HG03469 (cell line): ENCODE results near the gene BMP5.
"Not testable (repeated sequence)": the region's sequence is repeated elsewhere in the genome, so short reads cannot be mapped to it uniquely, and the experiment has no call there.

Source experiments
- ATAC-seq: cut with Tn5 transposase; IDR thresholded peaks from one replicate; pipeline ENCODE4 v1.9.1; 2021; ENCODE audit warnings: mild to moderate bottlenecking, moderate library complexity, moderate number of reproducible peaks; ENCODE audit not compliant: unreplicated experiment

Gene BMP5

DNA sequence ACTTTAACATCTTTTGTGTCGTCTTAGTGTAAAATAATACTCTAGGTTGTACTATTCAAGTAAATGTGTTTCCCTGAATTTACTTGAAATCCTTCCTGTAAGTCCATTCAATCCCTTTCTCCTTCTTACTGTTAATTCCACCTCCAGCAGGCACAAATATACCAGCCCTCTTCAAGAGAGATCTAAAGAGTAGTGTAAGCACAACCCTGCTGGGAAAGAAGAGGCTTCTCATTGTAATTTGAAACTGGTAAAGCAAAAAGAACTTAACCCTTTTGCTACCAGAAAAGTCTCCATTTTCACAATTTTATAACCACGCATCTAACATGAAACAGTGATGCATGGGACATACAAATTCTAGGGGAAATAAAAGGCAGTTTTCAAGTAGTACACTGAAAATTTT lies at the start of gene BMP5:
BMP5 (minus strand) TSS at position 191 of the 400 bp plus-strand sequence. CDS start 725 bp downstream, outside the sequence.
- ATAC-seq, result no peak

DNA sequence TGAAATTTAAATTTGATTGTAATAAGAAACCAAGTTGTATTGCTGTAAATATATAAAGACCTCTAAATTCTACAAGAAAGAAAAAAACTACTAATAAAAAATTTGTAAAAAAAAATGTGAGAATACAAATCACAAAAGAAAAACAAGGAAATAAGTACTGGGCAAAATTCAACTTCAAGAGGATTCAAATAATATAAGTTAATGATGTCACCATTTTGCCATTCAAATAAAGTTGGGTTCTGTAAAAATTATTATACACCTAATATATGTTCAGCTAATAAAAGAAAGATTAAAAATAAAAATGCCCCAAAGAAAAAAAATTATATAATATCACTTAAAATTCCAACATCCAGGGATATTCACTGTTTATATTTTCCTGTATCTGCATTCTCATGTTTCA lies 47.0 kb upstream of the BMP5 start:
- ATAC-seq, result no peak

DNA sequence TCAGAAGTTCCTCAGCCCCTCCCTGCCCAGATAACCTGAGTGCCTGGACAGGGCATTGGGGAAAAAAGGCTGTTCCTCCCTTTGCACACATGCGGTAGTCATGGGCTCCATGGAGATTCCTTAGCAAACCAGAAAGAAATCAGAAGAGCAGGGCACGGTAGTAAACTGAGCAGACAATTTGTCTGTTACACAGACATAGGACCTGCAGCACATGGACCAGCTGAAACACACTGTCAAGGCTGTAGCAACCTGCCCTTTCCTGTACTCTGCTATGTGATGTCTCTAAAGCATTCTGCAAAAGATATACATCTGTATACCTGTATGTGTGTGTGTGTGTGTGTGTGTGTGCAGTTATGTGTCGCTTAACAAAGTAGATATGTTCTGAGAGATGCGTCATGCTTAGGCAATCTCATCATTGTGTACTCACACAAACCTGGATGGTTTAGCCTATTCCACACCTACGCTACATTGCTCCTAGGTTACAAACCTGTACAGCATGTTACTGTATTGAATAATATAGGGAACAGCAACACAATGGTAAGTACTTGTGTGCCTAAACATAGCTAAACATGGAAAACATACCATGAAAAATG lies 44.4 kb upstream of the BMP5 start:
- no peak for ATAC-seq

DNA sequence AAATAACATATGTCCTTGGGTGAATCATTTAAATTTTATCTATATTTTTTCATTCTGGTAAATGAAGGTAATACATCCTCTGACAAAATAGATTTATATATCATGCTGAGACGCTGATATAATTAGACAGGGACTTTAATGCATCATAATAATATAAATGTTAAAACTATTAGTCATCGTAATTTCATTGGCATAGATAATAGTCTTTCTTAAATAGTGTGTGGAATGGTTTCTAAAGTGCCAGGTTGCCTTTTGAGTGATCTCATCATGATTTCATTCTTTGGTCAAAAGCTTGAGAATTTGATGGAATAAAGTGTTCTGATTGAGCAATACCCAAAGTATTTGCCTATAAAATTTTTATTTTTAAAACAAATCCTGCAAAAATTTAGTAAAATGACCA lies 43.2 kb upstream of the BMP5 start:
- no peak for ATAC-seq

DNA sequence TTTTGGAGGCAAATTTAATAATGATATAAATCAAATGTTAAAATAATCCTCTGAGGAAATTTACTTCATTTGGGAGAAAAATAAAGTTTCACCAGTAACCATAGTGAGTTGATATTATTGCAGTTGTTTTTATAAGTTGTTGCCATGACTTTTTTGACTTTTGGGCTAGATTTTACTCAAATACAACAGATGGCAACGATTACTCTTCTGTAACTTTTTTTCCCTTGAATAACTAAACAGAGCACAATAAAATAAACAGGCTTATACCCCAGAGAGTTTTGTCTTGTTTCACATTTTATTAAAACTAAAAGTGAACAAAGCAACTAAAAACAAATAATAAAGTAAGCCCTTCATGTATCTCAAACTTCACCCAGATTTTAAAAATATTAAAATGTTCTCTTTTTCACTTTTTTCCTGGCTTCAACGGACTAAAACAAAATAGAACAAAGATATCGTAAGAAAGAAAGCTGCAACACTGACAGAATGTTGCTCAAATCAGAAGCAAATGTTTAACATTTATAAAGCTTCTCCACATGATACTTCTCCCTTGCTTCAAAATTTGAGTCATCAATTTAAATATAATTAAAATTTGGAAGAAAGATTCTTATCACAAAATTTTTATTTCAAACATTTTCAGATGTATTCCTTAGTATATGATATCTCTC lies 42.5 kb upstream of the BMP5 start:
- no peak for ATAC-seq

DNA sequence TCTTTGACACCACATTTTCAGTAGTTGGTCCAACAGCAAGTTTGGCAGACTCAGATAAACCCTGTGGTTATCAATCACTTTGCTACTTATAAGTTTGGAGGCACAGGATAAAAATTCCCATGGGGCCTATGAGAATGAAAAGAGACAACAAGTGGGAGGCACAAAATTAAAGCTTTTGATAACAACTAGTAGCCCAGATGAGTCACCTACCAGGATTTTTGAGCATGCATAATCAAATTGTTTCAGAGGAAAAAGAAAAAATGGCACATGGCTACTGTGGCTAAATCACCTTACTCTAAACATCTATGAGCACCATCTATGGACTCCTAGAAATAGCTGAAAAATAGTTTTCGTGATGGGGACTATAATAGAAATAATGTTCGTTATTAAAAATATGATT lies 40.8 kb upstream of the BMP5 start:
- ATAC-seq, result no peak

DNA sequence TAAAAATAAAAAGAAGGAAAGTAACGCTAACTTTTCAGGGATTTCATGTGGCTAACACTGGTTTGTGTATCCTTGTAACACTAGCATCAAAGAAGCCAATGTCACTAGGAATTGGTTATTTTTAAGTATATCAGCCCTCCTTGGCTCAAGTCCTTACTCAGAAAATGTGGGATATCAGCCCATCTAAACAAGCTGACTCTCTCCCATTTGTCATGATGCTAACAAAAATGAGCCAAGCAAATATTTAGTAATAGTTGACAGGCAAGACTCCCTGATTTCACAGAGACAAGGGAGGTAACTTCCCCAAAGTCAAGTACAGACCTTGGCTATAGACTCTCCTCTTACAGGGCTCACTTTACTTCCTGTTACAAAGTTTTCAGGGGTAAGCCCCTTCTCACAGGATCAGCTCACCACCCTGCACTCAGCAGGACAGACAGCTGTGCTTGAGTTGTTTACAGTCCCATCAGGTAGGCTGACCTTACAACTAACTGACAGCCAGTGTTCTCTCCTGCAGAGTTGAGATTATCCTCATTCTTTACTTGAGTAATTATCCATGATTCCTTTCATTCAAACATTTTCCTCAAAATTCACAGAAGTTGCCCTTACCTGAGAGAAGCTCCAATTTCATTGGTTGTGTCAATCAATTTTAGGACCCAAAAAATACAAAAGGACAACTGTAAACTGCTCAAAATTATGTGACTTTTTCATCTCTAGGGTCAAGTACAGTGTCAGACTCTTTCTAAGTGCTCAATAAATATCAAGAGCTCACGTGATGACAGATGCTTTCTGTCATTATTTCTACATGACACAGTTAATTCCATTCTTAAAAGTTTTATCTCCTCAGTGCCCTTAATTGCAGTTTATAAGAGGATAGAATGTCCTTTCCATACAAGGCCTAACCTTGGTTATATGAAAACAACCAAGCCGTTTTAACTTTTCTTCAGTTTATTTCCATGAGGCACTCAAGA lies 38.1 kb upstream of the BMP5 start:
- peak; percentile 58 for ATAC-seq

DNA sequence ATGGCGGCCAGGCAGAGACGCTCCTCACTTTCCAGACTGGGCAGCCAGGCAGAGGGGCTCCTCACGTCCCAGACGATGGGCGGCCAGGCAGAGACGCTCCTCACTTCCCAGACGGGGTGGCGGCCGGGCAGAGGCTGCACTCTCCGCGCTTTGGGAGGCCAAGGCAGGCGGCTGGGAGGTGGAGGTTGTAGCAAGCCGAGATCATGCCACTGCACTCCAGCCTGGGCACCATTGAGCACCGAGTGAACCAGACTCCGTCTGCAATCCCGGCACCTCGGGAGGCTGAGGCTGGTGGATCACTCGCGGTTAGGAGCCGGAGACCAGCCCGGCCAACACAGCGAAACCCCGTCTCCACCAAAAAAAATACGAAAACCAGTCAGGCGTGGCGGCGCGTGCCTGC lies 35.1 kb upstream of the BMP5 start:
- not testable (repeated sequence) for ATAC-seq

DNA sequence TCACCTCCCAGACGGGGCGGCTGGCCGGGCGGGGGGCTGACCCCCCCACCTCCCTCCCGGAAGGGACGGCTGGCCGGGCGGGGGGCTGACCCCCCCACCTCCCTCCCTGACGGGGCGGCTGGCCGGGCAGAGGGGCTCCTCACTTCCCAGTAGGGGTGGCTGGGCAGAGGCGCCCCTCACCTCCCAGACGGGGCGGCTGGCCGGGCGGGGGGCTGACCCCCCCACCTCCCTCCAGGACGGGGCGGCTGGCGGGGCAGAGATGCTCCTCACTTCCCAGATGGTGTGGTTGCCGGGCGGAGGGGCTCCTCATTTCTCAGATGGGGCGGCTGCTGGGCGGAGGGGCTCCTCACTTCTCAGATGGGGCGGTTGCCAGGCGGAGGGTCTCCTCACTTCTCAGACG lies 34.5 kb upstream of the BMP5 start:
- not testable (repeated sequence) for ATAC-seq

DNA sequence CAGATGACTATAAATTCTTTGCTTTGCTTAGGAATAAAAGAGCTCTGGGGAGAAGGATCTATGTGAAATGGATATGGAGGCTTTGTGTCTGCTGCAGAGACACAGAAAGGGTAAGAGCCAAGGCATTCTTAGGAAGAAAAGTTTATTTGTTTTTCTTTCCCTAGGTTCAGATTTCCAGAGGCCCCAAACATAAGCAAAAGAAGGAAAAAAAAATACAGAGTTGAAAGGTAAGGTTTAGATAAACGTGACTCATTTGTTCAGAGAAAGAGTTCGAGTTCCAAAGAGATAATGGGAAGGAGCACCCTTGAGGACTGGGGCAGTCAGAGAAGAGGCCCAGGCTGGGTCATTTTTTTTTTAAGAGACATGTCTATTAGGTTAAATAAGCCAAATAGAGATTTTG lies 27.4 kb upstream of the BMP5 start:
- ATAC-seq, result no peak

DNA sequence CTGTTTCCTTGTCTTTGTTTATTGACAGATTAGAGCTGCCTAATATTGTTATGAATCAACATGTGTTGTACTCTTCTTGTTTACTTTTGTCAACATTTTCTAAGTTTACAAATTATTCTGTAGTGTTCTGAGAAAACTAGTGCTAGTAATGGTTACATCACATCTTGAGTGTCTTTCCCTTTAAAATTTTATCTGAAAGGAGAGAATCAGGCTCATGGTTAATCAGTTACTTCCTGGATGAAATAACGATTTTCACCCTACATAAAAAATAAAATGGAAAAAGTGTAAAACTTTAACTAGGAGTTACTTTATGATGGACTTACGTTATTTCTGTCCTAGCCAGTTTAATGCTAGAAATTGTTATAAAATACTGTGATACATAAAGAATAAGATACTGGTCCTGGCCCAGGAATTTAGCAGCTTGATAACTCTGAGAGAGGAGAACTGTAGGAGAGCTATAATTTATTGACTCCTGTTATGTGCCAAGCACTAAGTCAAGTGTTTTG lies 26.4 kb upstream of the BMP5 start:
- no peak for ATAC-seq

DNA sequence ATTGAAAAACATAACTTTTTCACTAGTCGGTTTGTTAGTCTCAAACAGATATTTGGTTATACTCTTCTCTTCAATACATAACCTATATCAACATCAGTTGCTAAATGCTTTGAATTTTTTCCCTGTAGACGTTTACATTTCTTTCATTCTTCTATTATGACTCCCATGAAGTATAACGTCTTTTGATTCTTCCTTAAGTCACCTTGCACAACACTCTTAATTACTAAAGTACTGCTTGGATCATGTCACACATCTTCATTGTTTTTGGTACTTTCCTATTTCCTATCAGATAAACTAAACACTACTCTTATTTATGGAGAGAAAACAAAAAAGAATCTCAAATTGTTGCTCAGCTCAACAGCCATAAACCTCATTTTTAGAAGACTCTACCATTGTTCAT lies 23.0 kb upstream of the BMP5 start:
- ATAC-seq, result no peak

DNA sequence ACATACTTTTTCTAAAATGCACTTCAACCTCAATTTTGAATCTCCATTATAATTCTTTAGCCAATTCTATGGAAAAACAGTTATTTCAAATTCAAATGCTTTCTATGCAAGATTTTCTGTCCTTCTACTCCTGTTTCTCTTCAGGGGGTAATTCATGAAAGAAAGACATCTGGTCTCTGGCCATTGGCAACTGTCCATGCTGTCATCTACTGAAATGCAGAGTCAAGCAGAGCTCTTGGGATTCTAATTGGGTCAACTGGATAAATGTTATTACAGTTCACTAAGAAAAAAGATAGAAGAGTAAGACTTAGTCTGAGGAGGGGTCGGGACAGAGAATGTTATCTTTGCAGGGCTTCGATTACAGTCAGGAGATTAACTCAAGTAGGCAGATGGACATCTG lies 22.0 kb upstream of the BMP5 start:
- no peak for ATAC-seq

DNA sequence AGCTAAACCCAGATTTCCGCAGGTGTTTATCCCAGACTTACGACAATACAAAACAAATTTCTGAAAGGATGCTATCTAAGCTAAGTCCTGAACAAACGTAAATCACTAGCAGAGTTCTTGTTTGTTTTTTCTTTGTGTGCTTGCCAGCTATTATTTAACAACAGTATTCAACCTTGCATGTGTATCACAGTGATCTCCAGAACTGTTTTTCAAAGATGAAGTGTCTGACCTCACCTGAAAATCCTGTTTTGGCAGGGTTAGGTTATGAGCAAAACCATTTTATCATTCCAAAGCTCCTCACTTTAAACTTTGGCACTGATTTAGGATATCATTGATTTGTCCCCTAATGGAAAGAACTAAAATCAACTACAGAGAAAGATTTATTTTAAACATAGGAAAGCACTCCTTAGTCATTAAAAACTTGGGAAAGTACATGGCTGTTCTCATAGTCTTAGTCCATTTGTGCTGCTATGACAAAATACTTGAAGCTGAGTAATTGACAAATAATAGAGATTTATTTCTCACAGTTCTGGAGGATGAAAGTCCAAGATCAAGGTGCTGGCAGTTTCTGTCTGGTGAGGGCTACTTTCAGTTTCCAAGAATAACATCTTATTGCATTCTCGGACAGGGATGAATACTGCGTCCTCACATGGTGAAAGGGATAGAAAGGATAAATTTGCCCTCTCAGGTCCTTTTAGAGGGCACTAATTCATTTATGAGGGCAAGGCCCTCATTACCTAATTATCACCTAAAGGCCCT lies 20.8 kb upstream of the BMP5 start:
- no peak for ATAC-seq

DNA sequence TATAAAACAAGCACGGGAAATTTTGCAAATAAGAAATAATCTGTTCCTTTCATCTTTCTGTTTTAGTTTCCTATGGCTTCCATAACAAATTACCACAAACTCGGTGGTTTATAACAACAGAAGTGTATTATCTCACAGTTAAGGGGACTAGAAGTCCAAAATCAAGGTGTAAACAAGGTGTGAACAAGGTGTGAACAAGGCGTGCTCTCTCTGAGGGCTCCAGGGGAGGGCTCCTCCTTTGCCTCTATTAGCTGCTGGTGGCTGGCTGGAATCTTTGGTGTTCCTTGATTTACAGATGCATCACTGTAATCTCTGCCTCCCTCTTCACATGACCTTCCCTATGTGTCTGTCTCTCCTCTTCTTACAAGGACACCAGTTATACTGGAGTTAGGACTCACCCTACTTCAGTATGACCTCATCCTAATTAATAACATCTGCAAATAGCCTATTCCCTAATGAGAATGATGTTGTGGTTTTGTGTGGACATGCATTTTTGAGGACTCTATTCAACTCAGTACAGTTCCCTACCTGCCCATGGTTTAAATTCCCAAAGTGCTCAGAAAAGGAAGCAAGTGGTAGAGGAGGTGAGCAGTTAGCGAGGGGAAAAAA lies 17.5 kb upstream of the BMP5 start:
- ATAC-seq, result no peak

DNA sequence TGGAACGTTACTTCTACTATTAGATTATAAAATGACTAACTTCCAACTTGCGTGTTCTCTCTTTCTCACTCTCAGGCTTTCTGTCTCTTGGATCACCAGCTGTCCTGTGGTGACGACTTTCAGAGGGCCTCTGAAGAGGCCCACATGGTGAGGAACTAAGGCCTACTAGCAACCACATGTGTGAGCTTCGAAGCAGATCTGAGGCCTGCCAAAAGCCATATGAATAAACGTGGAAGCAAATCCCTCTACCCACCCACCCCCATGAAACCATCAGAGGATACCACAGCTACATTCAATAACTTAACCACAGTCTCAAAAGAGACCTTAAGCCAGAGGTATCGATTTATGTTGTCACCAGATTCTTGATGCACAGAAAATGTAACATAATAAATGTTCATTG lies 13.5 kb upstream of the BMP5 start:
- no peak for ATAC-seq

DNA sequence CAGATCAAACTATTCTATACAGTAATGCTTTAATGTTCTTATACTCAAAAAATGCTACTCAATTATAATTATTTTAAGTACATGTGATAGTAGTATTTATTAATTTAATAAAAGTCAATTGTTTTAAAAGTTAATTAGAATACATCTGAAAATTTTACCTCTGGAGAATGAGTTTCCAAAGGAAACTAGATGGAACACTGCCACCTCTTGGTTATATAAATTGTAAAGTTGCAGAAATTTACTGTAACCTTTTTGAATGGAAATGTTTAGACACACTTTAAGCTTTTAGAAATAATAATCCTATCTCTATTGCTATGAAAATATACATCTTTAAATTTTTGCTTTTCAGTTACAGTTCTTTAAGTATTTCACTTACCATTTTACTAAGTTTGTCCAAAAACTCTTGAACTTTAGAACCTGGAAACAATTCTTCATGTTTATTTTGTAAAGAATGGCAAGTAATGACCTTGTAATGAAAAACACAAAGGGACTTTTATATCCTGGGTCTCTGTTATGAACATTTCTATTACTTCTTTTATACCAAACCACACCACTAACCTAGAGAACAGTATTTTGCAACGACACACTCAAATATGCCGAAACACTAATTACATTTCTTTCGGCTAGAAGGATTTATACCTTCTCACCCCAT lies 10.9 kb upstream of the BMP5 start:
- no peak for ATAC-seq

DNA sequence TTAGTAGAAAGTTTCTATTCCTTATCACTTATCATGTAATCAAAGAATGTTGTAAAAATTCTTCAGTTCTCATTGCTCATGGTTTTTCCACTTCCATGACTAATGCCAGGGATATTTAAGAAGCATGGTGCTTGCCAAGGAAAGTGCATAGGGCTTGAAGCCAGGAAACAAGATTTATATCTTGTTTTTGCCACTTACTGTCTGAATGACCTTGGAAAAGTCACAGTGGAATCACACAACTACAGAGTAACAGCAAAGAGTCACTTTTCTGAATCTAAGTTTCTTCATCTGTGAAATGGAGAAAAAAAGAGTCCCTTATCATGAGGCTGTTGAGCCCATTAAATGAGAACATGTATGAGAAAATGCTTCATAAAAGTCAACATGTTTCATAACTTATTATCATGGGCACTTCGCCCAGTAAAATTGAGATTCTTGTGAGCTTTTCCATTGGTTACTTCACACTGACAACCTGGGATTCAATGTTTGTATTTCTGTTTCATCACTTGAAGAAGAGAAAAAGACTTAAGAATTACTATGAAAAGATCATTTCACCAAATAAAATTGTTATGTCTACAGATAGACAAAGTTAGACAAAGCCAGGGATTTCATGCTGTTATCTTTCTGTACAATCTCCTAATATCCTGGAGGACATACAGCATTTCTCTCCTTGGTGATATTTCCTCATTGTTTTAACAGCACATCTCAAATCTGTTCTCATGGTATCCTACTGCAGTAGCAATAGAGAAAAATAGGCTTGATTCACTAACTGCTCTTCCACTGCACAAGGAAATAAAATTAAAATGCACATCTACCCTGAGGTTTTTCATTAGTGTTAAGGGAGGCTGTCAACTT lies 7.6 kb upstream of the BMP5 start:
- ATAC-seq, result no peak

DNA sequence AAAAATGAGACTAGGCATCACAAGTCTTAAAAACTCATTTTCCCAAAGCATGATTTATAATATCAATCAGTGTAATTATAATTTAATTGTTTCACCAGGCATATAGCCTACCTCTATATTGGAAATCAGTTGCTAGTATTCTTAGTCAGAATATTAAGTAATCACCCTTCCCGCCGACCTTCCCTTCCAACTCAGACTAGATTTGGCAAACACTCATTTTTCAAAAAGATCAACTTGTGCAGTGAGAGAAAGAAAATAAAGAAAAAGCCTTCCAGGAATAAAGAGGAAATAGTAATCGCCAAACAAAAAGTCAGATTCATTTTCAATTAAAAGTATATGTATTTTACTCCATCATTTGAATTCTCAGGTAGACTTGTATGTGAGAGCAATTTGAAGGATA lies 1.9 kb upstream of the BMP5 start:
- no peak for ATAC-seq
